IMR-90 (cell line): Measurements from ENCODE around the gene HMCN1. TPM values are rescaled to one million over a fixed set of nuclear protein-coding genes. Genes with fewer than 3 reads are reported as not detected.

ENCODE experiments used
- ATAC-seq: fragments of 200-7000 bp; cut with Tn5 transposase; 2 replicates; pipeline ENCODE4 v1.9.1; 2020; ENCODE audit warnings: low read depth, mild to moderate bottlenecking, moderate library complexity
- BruUV-seq: library from RNA; stranded (reverse); fragments of 400-500 nt; replicated peaks from 2 replicates; lab custom pipeline; 2021; lab: Mats Ljungman, UMichigan
- CTCF ChIA-PET: fragments of 300-600 bp; formaldehyde crosslinking; extraction: SDS; loops from one replicate; lab custom pipeline; 2021; ENCODE audit warnings: antibody characterized with exemption; lab: Yijun Ruan, JAX
- POLR2A ChIA-PET: fragments of 300-600 bp; sonication (Branson Sonifier 250); formaldehyde crosslinking; loops from one replicate; lab custom pipeline; 2022; ENCODE audit warnings: antibody characterized with exemption; ENCODE audit not compliant: unreplicated experiment; lab: Charles Lee
- DNase-seq: peaks from one replicate; pipeline ENCODE4 v3.0.0; 2013
- H2AFZ ChIP-seq: replicated peaks from 2 replicates; pipeline ENCODE3; 2013; ENCODE audit warnings: low read length, mild to moderate bottlenecking; ENCODE audit not compliant: poor library complexity
- H2AK5ac ChIP-seq: 2 replicates; pipeline ENCODE4 v1.6.1; 2013; ENCODE audit warnings: low read depth, low read length, inconsistent platforms
- H2AK9ac ChIP-seq: replicated peaks from 2 replicates; pipeline ENCODE3; 2013; ENCODE audit warnings: mild to moderate bottlenecking, low read depth, low read length, moderate library complexity; ENCODE audit not compliant: poor library complexity
- H2BK120ac ChIP-seq: 2 replicates; pipeline ENCODE4 v1.6.1; 2013; ENCODE audit warnings: low read depth, low read length, inconsistent platforms
- H2BK15ac ChIP-seq: 3 replicates; pipeline ENCODE4 v1.6.1; 2013; ENCODE audit warnings: low read depth, low read length, inconsistent platforms
- H2BK20ac ChIP-seq: 2 replicates; pipeline ENCODE4 v1.6.1; 2013; ENCODE audit warnings: low read depth, mild to moderate bottlenecking, inconsistent platforms, low read length, moderate library complexity
- H2BK5ac ChIP-seq: 2 replicates; pipeline ENCODE4 v1.6.1; 2013; ENCODE audit warnings: mild to moderate bottlenecking, low read depth, low read length, inconsistent platforms; ENCODE audit not compliant: poor library complexity, severe bottlenecking
- H3K14ac ChIP-seq: replicated peaks from 2 replicates; pipeline ENCODE4 v1.6.1; 2013; ENCODE audit warnings: low read depth, low read length, inconsistent platforms
- H3K18ac ChIP-seq: 2 replicates; pipeline ENCODE4 v1.6.1; 2013; ENCODE audit warnings: low read depth, low read length, control low read depth
- H3K23ac ChIP-seq: 2 replicates; pipeline ENCODE4 v1.6.1; 2013; ENCODE audit warnings: low read depth, low read length, inconsistent platforms
- H3K27ac ChIP-seq: 2 replicates; pipeline ENCODE4 v1.5.1; 2013; ENCODE audit warnings: mild to moderate bottlenecking, control low read depth, low read length; ENCODE audit not compliant: insufficient read depth
- H3K27me3 ChIP-seq: 2 replicates; pipeline ENCODE4 v1.6.1; 2013; ENCODE audit warnings: low read length; ENCODE audit not compliant: control insufficient read depth, insufficient read depth
- H3K36me3 ChIP-seq: 2 replicates; pipeline ENCODE4 v1.6.1; 2013; ENCODE audit warnings: low read length, mixed read lengths; ENCODE audit not compliant: control insufficient read depth, insufficient read depth
- H3K4ac ChIP-seq: 2 replicates; pipeline ENCODE4 v1.6.1; 2013; ENCODE audit warnings: low read depth, low read length, inconsistent platforms
- H3K4me1 ChIP-seq: 2 replicates; pipeline ENCODE4 v1.6.1; 2013; ENCODE audit warnings: low read length, mixed read lengths; ENCODE audit not compliant: control insufficient read depth, insufficient read depth
- H3K4me2 ChIP-seq: 2 replicates; pipeline ENCODE4 v1.6.1; 2013; ENCODE audit warnings: low read depth, mild to moderate bottlenecking, control low read depth, low read length, moderate library complexity
- H3K4me3 ChIP-seq: 2 replicates; pipeline ENCODE4 v1.5.1; 2013; ENCODE audit warnings: low read depth, mild to moderate bottlenecking, control low read depth, low read length, moderate library complexity; ENCODE audit not compliant: insufficient read depth
- H3K56ac ChIP-seq: 2 replicates; pipeline ENCODE4 v1.6.1; 2013; ENCODE audit warnings: low read length, inconsistent platforms; ENCODE audit not compliant: insufficient read depth; ENCODE audit errors: extremely low read depth
- H3K79me1 ChIP-seq, 2 experiments: 2 replicates each; pipeline ENCODE4 v1.6.1; 2013; ENCODE audit warnings: low read length in 2 of 2, inconsistent platforms in 1 of 2, low read depth in 1 of 2
- H3K9ac ChIP-seq: 2 replicates; pipeline ENCODE4 v1.6.1; 2013; ENCODE audit warnings: low read depth, low read length, control low read depth
- H3K9me1 ChIP-seq: 2 replicates; pipeline ENCODE4 v1.6.1; 2013; ENCODE audit warnings: low read length, inconsistent platforms; ENCODE audit not compliant: insufficient read depth
- H3K9me3 ChIP-seq: 2 replicates; pipeline ENCODE4 v1.6.1; 2013; ENCODE audit warnings: low read length; ENCODE audit not compliant: control insufficient read depth, insufficient read depth
- H4K20me1 ChIP-seq: 2 replicates; pipeline ENCODE4 v1.6.1; 2013; ENCODE audit warnings: low read length, inconsistent platforms; ENCODE audit not compliant: insufficient read depth
- H4K5ac ChIP-seq: 2 replicates; pipeline ENCODE4 v1.6.1; 2013; ENCODE audit warnings: mild to moderate bottlenecking, low read depth, low read length, control low read depth
- H4K8ac ChIP-seq, 2 experiments: 2 replicates each; pipeline ENCODE4 v1.6.1; 2013; ENCODE audit warnings: low read depth in 2 of 2, low read length in 2 of 2, control low read depth in 1 of 2, inconsistent platforms in 1 of 2
- H4K91ac ChIP-seq: 2 replicates; pipeline ENCODE4 v1.6.1; 2013; ENCODE audit warnings: low read depth, low read length, inconsistent platforms; ENCODE audit not compliant: insufficient read depth
- BHLHE40 ChIP-seq: fragments of 150-350 bp; IDR thresholded peaks from 2 replicates; pipeline ENCODE4 v1.6.1; 2016; ENCODE audit warnings: mild to moderate bottlenecking, low read depth, low read length
- CEBPB ChIP-seq: IDR thresholded peaks from 2 replicates; pipeline ENCODE4 v1.6.1; 2012; ENCODE audit warnings: low read depth, low read length, improper control_type of control experiment
- ELK1 ChIP-seq: fragments of 150-350 bp; IDR thresholded peaks from 2 replicates; pipeline ENCODE4 v1.6.1; 2016; ENCODE audit warnings: low read depth, mild to moderate bottlenecking, low read length, moderate library complexity, borderline replicate concordance
- FOS ChIP-seq: fragments of 150-350 bp; IDR thresholded peaks from 2 replicates; pipeline ENCODE4 v1.6.1; 2016; ENCODE audit warnings: low read depth, low read length
- MAFK ChIP-seq: IDR thresholded peaks from 2 replicates; pipeline ENCODE4 v1.6.1; 2012; ENCODE audit warnings: low read depth, low read length, improper control_type of control experiment
- MAZ ChIP-seq: IDR thresholded peaks from 2 replicates; pipeline ENCODE4 v1.6.1; 2012; ENCODE audit warnings: low read depth, mild to moderate bottlenecking, low read length, improper control_type of control experiment, moderate library complexity, borderline replicate concordance
- MXI1 ChIP-seq: IDR thresholded peaks from 2 replicates; pipeline ENCODE4 v1.6.1; 2012; ENCODE audit warnings: low read depth, mild to moderate bottlenecking, low read length, moderate library complexity, borderline replicate concordance
- POLR2A ChIP-seq: IDR thresholded peaks from 2 replicates; pipeline ENCODE4 v1.6.1; 2012; ENCODE audit warnings: mild to moderate bottlenecking, low read depth, low read length
- RAD21 ChIP-seq: IDR thresholded peaks from 2 replicates; pipeline ENCODE4 v1.6.1; 2012; ENCODE audit warnings: low read length, improper control_type of control experiment
- RFX5 ChIP-seq: IDR thresholded peaks from 2 replicates; pipeline ENCODE4 v1.8.0; 2012; ENCODE audit warnings: low read depth, mild to moderate bottlenecking, low read length, moderate library complexity
- SMC3 ChIP-seq: fragments of 150-350 bp; IDR thresholded peaks from 2 replicates; pipeline ENCODE4 v1.6.1; 2016; ENCODE audit warnings: low read depth, mild to moderate bottlenecking, antibody characterized with exemption, low read length, moderate library complexity
- USF2 ChIP-seq: fragments of 150-350 bp; IDR thresholded peaks from 2 replicates; pipeline ENCODE4 v1.6.1; 2017; ENCODE audit warnings: mild to moderate bottlenecking, antibody characterized with exemption, low read length, low read depth
- WGBS, 2 experiments: methylation state at CpG; one replicate each; pipeline versions ENCODE4 v1.1.5 to v1.1.7; 2013; ENCODE audit warnings: missing lambda C conversion rate in 2 of 2; ENCODE audit not compliant: insufficient read length in 1 of 2; ENCODE audit errors: extremely low coverage in 2 of 2; 5-methylcytosine and 5-hydroxymethylcytosine counted together
- dilution Hi-C: fragments of 300-500 bp; cut with HindIII; formaldehyde crosslinking; loops from one replicate; pipeline ENCODE4 v1.14.3; 2018; ENCODE audit warnings: low sequenced_read_pairs; ENCODE audit not compliant: unreplicated experiment
- in situ Hi-C: fragments of 300-500 bp; cut with MboI; formaldehyde crosslinking; loops from 3 replicates; pipeline ENCODE4 v1.14.3; 2019; ENCODE audit warnings: low sequenced_read_pairs, inconsistent platforms, mixed read lengths
- intact Hi-C: fragments of 100-400 bp; cut with micrococcal nuclease; formaldehyde crosslinking; loops from 2 replicates; pipeline ENCODE4 v1.10.0; 2022
- polyA plus RNA-seq, 3 experiments: library from polyadenylated mRNA; depleted of rRNA; stranded (reverse); fragments of >200 nt; gene quantifications; 2 replicates each; pipeline ENCODE4 v1.2.3, GENCODE V29; 2012; ENCODE audit warnings: low replicate concordance in 1 of 3
- total RNA-seq: library from RNA; depleted of rRNA; stranded (reverse); fragments of >200 nt; gene quantifications from 2 replicates; pipeline ENCODE4 v1.2.3, GENCODE V29; 2012

Gene HMCN1
- total and polyA plus RNA-seq, 2 of the 4 experiments (the other 2 are of a cell fraction): 6.1 to 11.7 TPM

- Histone ChIP-seq H2AFZ (no peak overlapping the region), H3K9me1 (0 out of 2 replicates have a peak, but pooled peaks cover 5% of the 10 kb centered on the region), H2BK120ac (no peak overlapping the region), H2BK15ac (no peak overlapping the region), H3K9me3 (peaks cover 2% of the 10 kb centered on the region; the same call in 1 of the 2 replicates), H3K27me3 (no peaks in the 10 kb centered on the region), H3K56ac (no peak overlapping the region), H3K9ac (no peak overlapping the region), H3K4me3 (no peak overlapping the region), H2AK9ac (no peak overlapping the region), H4K20me1 (no peaks in the 10 kb centered on the region), H3K27ac (no peak overlapping the region), H3K14ac (no peak overlapping the region), H3K18ac (no peak overlapping the region), H2BK5ac (no peak overlapping the region), H4K5ac (no peak overlapping the region), H3K79me1 (no peaks in the 10 kb centered on the region), H3K36me3 (no peaks in the 10 kb centered on the region), H3K4me1 (peaks cover 7% of the 10 kb centered on the region), H2BK20ac (no peak overlapping the region), H4K8ac (no peak overlapping the region), H2AK5ac (no peak overlapping the region), H3K4me2 (no peak overlapping the region), H3K4ac (no peak overlapping the region), H3K23ac (no peak overlapping the region), H4K91ac (no peak overlapping the region)
- dilution Hi-C loops (no loop called here), in situ Hi-C loops (no loop called here), intact Hi-C loops (no loop called here)
- DNase-seq (no peak), ATAC-seq (no peak)
- no CpG with 5 or more reads among the region's 4 CpGs for WGBS, 2 experiments
- ChIA-PET POLR2A (no interaction called here), CTCF (no interaction called here)
- TF ChIP-seq MAZ (no peak), FOS (no peak), CEBPB (no peak), USF2 (no peak), MXI1 (no peak), ELK1 (no peak), RAD21 (no peak), BHLHE40 (no peak), RFX5 (no peak), SMC3 (no peak), MAFK (no peak), POLR2A (no peak)
- no TSS peak for BruUV-seq
Observed at GRCh38 chr1:185933580-185933979, 199.4 kb downstream of the HMCN1 start.
